Hepatocyte (in vitro differentiated cells): ENCODE results near the gene WDR73. TPM values are rescaled to one million over a fixed set of nuclear protein-coding genes. Genes with fewer than 3 reads are reported as not detected.

Experiments used
- DNase-seq: peaks from one replicate; pipeline ENCODE4 v3.0.0-alpha.2; 2016; ENCODE audit warnings: low spot score
- H2AFZ ChIP-seq: fragments of 200-600 bp; sonication (generic); 2 replicates; pipeline ENCODE4 v1.6.0; 2016; ENCODE audit warnings: antibody characterized with exemption, mild to moderate bottlenecking
- H3K27ac ChIP-seq: fragments of 200-600 bp; sonication (generic); 2 replicates; pipeline ENCODE4 v1.5.1; 2016; ENCODE audit warnings: mild to moderate bottlenecking
- H3K27me3 ChIP-seq: fragments of 200-600 bp; sonication (generic); 2 replicates; pipeline ENCODE4 v1.6.1; 2016
- H3K36me3 ChIP-seq: fragments of 200-600 bp; sonication (generic); replicated peaks from 2 replicates; pipeline ENCODE4 v1.5.1; 2016; ENCODE audit warnings: low read depth; ENCODE audit not compliant: insufficient read depth
- H3K4me1 ChIP-seq: fragments of 200-600 bp; sonication (generic); 2 replicates; pipeline ENCODE4 v1.5.1; 2016; ENCODE audit warnings: mild to moderate bottlenecking, moderate library complexity; ENCODE audit not compliant: insufficient read depth
- H3K4me2 ChIP-seq: fragments of 200-600 bp; sonication (generic); 2 replicates; pipeline ENCODE4 v1.6.0; 2016
- H3K4me3 ChIP-seq: fragments of 200-600 bp; sonication (generic); 2 replicates; pipeline ENCODE4 v1.5.1; 2016; ENCODE audit warnings: mild to moderate bottlenecking
- H3K79me2 ChIP-seq: fragments of 200-600 bp; sonication (generic); 2 replicates; pipeline ENCODE4 v1.6.0; 2017; ENCODE audit warnings: mild to moderate bottlenecking
- H3K9me2 ChIP-seq: fragments of 200-600 bp; sonication (generic); replicated peaks from 2 replicates; pipeline ENCODE4 v1.6.0; 2017; ENCODE audit warnings: mild to moderate bottlenecking; ENCODE audit not compliant: insufficient read depth
- H3K9me3 ChIP-seq: fragments of 200-600 bp; sonication (generic); 2 replicates; pipeline ENCODE4 v1.5.1; 2016; ENCODE audit warnings: low read depth, mild to moderate bottlenecking
- H4K20me1 ChIP-seq: fragments of 200-600 bp; sonication (generic); 2 replicates; pipeline ENCODE4 v1.6.0; 2016; ENCODE audit warnings: mild to moderate bottlenecking; ENCODE audit not compliant: insufficient read depth, poor library complexity, severe bottlenecking
- EZH2 ChIP-seq: fragments of 200-600 bp; sonication (generic); IDR thresholded peaks from 2 replicates; pipeline ENCODE4 v1.6.1; 2016; ENCODE audit warnings: antibody characterized with exemption, mild to moderate bottlenecking, borderline replicate concordance
- EZH2phosphoT487 ChIP-seq: fragments of 200-600 bp; sonication (generic); IDR thresholded peaks from one replicate; pipeline ENCODE4 v1.6.1; 2018; ENCODE audit warnings: antibody characterized with exemption, mild to moderate bottlenecking, low read depth, moderate library complexity; ENCODE audit not compliant: unreplicated experiment, severe bottlenecking
- WGBS: methylation state at CpG from one replicate; pipeline ENCODE4 v1.1.6; 2016; ENCODE audit warnings: low lambda C conversion rate; ENCODE audit errors: missing lambda C conversion rate; 5-methylcytosine and 5-hydroxymethylcytosine counted together
- polyA plus RNA-seq: library from polyadenylated mRNA; unstranded; fragments of >200 nt; fragmentation: Nextera tagmentation; extraction: Ambion mirVana; gene quantifications from 2 replicates; pipeline ENCODE4 v1.2.1, GENCODE V29; 2016
- total RNA-seq: library from RNA; depleted of rRNA; stranded (reverse); fragments of >200 nt; gene quantifications from 2 replicates; pipeline ENCODE4 v1.2.3, GENCODE V29; 2014
- TF ChIP-seq, protein P1 (sequence below): fragments of 200-600 bp; sonication (generic); IDR thresholded peaks from 2 replicates; pipeline ENCODE4 v1.5.1; 2016; ENCODE audit warnings: antibody characterized with exemption, mild to moderate bottlenecking; ENCODE audit not compliant: poor library complexity

Gene WDR73
- total and polyA plus RNA-seq, 2 experiments from 2014 or later, result 30.3 to 31.4 TPM

DNA sequence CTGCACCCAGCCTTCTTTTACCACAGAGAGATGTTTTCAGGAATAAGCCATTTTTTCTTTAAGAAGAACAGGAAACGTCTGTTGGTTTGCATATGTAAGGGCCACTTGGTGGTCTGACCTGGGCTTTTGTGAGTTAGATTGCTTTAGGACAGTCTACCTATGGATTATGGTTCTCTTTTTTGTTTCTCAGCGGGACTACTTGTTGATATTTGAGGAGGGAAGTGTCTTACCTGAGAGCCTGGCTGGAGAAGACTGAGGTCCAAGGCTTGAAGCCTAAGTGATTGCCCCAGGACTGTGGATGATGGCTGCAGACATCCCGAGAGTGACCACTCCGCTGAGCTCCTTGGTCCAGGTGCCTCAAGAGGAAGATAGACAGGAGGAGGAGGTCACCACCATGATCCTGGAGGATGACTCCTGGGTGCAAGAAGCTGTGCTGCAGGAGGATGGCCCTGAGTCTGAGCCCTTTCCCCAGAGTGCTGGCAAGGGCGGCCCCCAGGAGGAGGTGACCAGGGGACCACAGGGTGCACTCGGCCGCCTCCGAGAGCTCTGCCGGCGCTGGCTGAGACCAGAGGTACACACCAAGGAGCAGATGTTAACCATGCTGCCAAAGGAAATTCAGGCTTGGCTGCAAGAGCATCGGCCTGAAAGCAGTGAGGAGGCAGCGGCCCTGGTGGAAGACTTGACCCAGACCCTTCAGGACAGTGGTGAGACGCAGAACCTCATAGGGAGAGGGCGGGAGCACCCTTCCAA lies 50.3 kb downstream of the WDR73 start:
- H4K20me1 ChIP-seq, result no peaks in the 10 kb centered on the region
- no peak overlapping the region for H2AFZ ChIP-seq
- no peak overlapping the region for H3K4me3 ChIP-seq
- peaks cover 37% of the 10 kb centered on the region for H3K4me1 ChIP-seq
- no peaks in the 10 kb centered on the region for H3K9me2 ChIP-seq
- H3K27ac ChIP-seq, result peak overlapping the region; percentile 9
- H3K27me3 ChIP-seq, result no peaks in the 10 kb centered on the region
- H3K9me3 ChIP-seq, result no peaks in the 10 kb centered on the region
- peaks cover 61% of the 10 kb centered on the region for H3K79me2 ChIP-seq
- 91% methylated on average over 14 of the region's 14 CpGs for WGBS
- no peaks in the 10 kb centered on the region for H3K36me3 ChIP-seq
- TF ChIP-seq EZH2, result no peak
- TF ChIP-seq, protein P1, sequence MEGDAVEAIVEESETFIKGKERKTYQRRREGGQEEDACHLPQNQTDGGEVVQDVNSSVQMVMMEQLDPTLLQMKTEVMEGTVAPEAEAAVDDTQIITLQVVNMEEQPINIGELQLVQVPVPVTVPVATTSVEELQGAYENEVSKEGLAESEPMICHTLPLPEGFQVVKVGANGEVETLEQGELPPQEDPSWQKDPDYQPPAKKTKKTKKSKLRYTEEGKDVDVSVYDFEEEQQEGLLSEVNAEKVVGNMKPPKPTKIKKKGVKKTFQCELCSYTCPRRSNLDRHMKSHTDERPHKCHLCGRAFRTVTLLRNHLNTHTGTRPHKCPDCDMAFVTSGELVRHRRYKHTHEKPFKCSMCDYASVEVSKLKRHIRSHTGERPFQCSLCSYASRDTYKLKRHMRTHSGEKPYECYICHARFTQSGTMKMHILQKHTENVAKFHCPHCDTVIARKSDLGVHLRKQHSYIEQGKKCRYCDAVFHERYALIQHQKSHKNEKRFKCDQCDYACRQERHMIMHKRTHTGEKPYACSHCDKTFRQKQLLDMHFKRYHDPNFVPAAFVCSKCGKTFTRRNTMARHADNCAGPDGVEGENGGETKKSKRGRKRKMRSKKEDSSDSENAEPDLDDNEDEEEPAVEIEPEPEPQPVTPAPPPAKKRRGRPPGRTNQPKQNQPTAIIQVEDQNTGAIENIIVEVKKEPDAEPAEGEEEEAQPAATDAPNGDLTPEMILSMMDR, result no peak
- no peak for TF ChIP-seq EZH2phosphoT487
- DNase-seq, result no peak
- H3K4me2 ChIP-seq, result peak overlapping the region; percentile 71

DNA sequence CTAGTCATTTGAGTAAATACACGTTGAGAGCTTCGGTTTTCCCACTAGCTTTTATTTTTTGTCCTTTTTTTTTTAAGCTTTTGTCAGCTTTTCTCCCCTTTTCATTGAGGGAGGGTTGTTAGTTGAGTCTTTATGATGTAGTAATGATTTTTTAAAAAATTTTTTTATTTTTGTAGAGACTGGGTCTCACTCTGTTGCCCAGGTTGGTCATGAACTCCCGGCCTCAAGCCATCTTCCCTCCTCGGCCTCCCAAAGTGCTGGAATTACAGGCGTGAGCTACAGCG lies 52.6 kb downstream of the WDR73 start:
- peak overlapping the region; percentile 47 for H2AFZ ChIP-seq
- no peaks in the 10 kb centered on the region for H3K9me3 ChIP-seq
- H3K9me2 ChIP-seq, result no peaks in the 10 kb centered on the region
- H3K27ac ChIP-seq, result peak overlapping the region; percentile 85
- H3K4me2 ChIP-seq, result peak overlapping the region; percentile 71
- DNase-seq, result no peak
- peaks cover 45% of the 10 kb centered on the region for H3K79me2 ChIP-seq
- no peaks in the 10 kb centered on the region for H4K20me1 ChIP-seq
- peaks cover 27% of the 10 kb centered on the region for H3K4me1 ChIP-seq
- H3K36me3 ChIP-seq, result no peaks in the 10 kb centered on the region
- 22% methylated on average over 6 of the region's 6 CpGs for WGBS
- peak overlapping the region; percentile 65 for H3K4me3 ChIP-seq
- TF ChIP-seq, protein P1, result no peak
- TF ChIP-seq EZH2phosphoT487 (no peak), EZH2 (no peak)
- no peaks in the 10 kb centered on the region for H3K27me3 ChIP-seq

DNA sequence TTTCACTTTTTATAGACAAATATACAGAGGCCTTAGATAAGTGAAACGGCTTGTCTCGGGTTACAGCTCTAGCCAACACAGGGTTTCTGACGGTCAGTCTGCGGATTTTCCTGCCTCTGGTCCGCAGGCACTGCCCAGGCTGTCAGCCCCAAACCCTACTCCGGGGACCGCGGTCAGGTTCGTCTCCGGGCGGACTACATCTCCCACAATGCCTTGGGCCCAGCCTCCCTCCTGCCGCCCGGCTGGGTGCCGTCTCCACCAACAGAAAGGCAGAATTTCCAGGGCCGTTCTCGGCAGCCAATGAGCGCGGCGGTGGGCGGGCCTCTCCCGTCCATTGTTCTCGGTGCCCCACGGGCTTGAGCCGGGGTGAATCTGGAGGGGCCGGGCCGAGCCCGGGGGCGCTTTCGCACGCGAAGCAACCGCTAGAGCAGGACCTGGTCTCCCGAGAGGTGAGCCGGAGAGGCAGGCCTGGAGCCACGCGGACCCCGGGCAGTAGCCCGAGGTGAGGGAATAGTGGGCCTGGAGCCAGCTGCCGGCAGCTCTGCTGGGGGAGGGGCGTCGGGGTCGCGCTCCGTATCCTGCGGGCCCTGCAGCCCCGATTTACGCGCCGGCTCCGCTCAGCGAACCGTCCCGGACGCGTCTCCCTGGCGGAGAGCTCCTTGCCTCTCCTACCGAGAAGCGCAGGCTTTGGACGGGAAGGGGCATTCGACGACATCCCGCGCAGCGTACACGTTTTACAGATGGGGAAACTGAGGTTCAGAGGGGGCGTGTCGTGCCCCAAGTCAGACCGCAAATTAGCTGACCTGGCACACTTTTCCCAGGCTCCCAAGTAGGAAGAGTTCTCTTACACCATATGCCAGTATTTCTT lies 53.2 kb downstream of the WDR73 start, which contains the start of gene ZSCAN2:
ZSCAN2 (plus strand) TSS at position 323 of the 868 bp plus-strand sequence. CDS start 2,919 bp downstream, outside the sequence.
- peak; percentile 98 for DNase-seq
- under 1% methylated on average over 67 of the region's 68 CpGs for WGBS
- H3K36me3 ChIP-seq, result no peaks in the 10 kb centered on the region
- peak within 1 kb of the TSS; percentile 85 for H3K4me2 ChIP-seq
- peak within 1 kb of the TSS; percentile 65 for H3K4me3 ChIP-seq
- no peaks in the 10 kb centered on the region for H3K27me3 ChIP-seq
- peaks cover 45% of the 10 kb centered on the region for H3K79me2 ChIP-seq
- H3K27ac ChIP-seq, result peak within 1 kb of the TSS; percentile 85
- peaks cover 23% of the 10 kb centered on the region for H3K4me1 ChIP-seq
- peak within 1 kb of the TSS; percentile 66 for H2AFZ ChIP-seq
- TF ChIP-seq EZH2phosphoT487 (no peak), EZH2 (no peak)
- TF ChIP-seq, protein P1, result no peak
- no peaks in the 10 kb centered on the region for H3K9me2 ChIP-seq
- no peaks in the 10 kb centered on the region for H4K20me1 ChIP-seq
- no peaks in the 10 kb centered on the region for H3K9me3 ChIP-seq
